Central memory CD8-positive, alpha-beta T cell (primary cell): ENCODE data around the gene PMS1.
"Not testable (repeated sequence)": the region's sequence is repeated elsewhere in the genome, so short reads cannot be mapped to it uniquely, and the experiment has no call there.

Experiments
- ATAC-seq: fragments of 150-1000 bp; cut with Tn5 transposase; replicated peaks from 2 replicates; pipeline ENCODE4 v1.10.0; 2022; ENCODE audit warnings: mild to moderate bottlenecking, moderate FRiP score, moderate number of reproducible peaks; ENCODE audit not compliant: poor library complexity, severe bottlenecking; ENCODE audit errors: extremely low read depth
- DNase-seq, 2 donors: peaks; one replicate each; pipeline ENCODE4 v3.0.0; 2021; ENCODE audit warnings: low spot score in 2 of 2
- H3K27ac Mint-ChIP-seq: one replicate; pipeline ENCODE4 v1.8.0; 2022; ENCODE audit warnings: low read depth, mild to moderate bottlenecking, moderate library complexity, mixed read lengths
- H3K27me3 Mint-ChIP-seq: one replicate; pipeline ENCODE4 v1.8.0; 2022; ENCODE audit warnings: mixed read lengths
- H3K36me3 Mint-ChIP-seq: one replicate; pipeline ENCODE4 v1.8.0; 2022; ENCODE audit warnings: mild to moderate bottlenecking, moderate library complexity, mixed read lengths; ENCODE audit not compliant: insufficient read depth
- H3K4me1 Mint-ChIP-seq: one replicate; pipeline ENCODE4 v1.8.0; 2022; ENCODE audit warnings: mixed read lengths
- H3K4me3 Mint-ChIP-seq: one replicate; pipeline ENCODE4 v1.8.0; 2022; ENCODE audit warnings: mild to moderate bottlenecking, moderate library complexity, mixed read lengths
- H3K9me3 Mint-ChIP-seq: one replicate; pipeline ENCODE4 v1.8.0; 2022; ENCODE audit warnings: mixed read lengths

The PMS1 gene

GRCh38 chr2:189880832-189881492 is 96.7 kb downstream of the PMS1 start:
- DNase-seq (no peak), ATAC-seq (no peak)
- no peaks in the 10 kb centered on the region for H3K4me1 Mint-ChIP-seq
- peaks cover 1% of the 10 kb centered on the region for H3K27me3 Mint-ChIP-seq
- no peaks in the 10 kb centered on the region for H3K9me3 Mint-ChIP-seq
- peaks cover 7% of the 10 kb centered on the region for H3K36me3 Mint-ChIP-seq
- no peak overlapping the region for H3K27ac Mint-ChIP-seq
- H3K4me3 Mint-ChIP-seq = no peak overlapping the region

DNA sequence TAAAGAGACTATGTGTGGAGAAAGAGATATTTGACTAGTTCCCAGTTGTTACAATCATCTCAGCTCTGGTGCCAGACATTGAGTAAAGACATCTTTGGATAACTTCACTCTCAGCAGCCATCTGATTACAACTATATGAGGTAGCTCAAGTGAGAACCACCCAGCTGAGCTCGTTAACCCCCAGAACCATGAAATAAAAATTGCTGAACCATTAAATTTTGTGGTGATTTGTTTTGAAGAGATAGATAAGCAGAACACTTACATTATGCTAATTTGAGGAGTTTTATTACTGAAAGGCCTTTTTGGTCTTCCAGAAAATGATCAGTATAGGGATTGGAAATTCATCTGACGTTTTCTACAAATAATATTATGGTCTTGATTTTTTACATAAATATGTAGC is 101.1 kb downstream of the PMS1 start:
- H3K27me3 Mint-ChIP-seq = peaks cover 40% of the 10 kb centered on the region
- no peak overlapping the region for H3K27ac Mint-ChIP-seq
- H3K4me1 Mint-ChIP-seq = no peaks in the 10 kb centered on the region
- H3K9me3 Mint-ChIP-seq = no peaks in the 10 kb centered on the region
- H3K4me3 Mint-ChIP-seq = no peak overlapping the region
- ATAC-seq = no peak
- no peak for DNase-seq
- H3K36me3 Mint-ChIP-seq = no peaks in the 10 kb centered on the region

- not testable (repeated sequence) for H3K27ac Mint-ChIP-seq, DNase-seq, H3K36me3 Mint-ChIP-seq, H3K9me3 Mint-ChIP-seq, ATAC-seq, H3K4me1 Mint-ChIP-seq, H3K4me3 Mint-ChIP-seq
- peaks cover 43% of the 10 kb centered on the region for H3K27me3 Mint-ChIP-seq
Measured at GRCh38 chr2:189892546-189893294, 108.5 kb downstream of the PMS1 start.

DNA sequence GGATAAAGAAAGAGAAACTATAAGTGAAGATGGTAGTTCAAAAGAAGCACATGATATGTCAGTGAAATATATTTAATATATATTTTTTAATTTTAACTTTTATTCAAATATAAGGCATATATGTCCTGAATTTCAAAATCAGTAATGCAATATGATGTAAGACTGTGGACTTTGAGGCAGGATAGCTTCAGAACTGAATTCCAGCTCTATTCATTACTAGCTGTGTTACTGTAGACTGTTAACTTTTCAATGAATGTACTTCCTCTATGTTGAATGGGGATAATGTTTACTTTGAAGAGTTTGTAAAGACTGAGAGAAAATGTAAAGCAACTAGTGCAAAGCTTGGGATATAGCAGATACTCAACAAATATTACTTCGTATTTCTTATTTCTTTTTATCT is 112.6 kb downstream of the PMS1 start:
- Mint-ChIP-seq H3K27me3 (peaks cover 18% of the 10 kb centered on the region), H3K4me3 (no peak overlapping the region), H3K36me3 (no peaks in the 10 kb centered on the region), H3K9me3 (no peaks in the 10 kb centered on the region), H3K27ac (no peak overlapping the region), H3K4me1 (no peaks in the 10 kb centered on the region)
- ATAC-seq (no peak), DNase-seq (no peak)

- H3K27me3 Mint-ChIP-seq = peaks cover 12% of the 10 kb centered on the region
- ATAC-seq = no peak
- no peaks in the 10 kb centered on the region for H3K9me3 Mint-ChIP-seq
- H3K4me3 Mint-ChIP-seq = no peak overlapping the region
- no peaks in the 10 kb centered on the region for H3K4me1 Mint-ChIP-seq
- H3K27ac Mint-ChIP-seq = no peak overlapping the region
- no peaks in the 10 kb centered on the region for H3K36me3 Mint-ChIP-seq
- DNase-seq = no peak
Measured at GRCh38 chr2:189899101-189899500, 114.9 kb downstream of the PMS1 start.

DNA sequence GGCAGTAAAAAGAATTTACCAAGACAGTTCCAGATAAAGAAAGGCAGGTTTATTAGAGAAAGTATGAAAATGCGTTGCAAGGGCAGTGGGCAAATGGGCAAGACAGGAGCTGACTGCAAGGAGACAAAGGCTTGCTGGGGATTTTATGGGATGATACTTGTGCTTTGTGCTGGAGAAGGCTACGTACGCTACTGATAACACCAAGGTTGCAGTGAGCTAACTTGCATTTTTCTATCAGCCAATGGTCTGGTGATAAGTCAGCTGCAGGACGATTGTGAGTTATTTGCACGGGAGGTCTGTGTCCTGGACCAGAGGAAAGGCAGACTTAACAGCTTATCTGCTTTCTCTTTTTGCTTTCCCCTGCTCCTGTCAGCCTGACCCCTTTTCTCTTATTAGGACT is 116.5 kb downstream of the PMS1 start:
- Mint-ChIP-seq H3K4me3 (no peak overlapping the region), H3K27ac (no peak overlapping the region)
- no peak for ATAC-seq

DNA sequence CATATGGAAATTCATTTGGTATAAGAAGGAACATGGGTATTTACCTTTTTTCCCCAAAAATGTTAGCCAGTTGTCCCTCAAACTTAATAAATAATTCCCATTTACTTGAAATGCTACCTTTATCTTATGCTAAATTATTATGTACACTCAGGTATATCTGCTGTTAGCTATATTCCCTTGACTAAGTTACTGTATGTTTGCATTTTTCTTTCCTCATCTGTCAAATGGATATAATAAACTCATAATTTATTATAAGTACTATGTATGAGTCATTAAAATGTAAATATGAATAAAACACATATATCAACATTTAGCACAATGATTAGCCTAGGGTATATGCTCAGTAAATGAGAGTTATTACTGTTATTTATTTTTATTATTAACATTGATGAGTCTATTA is 117.4 kb downstream of the PMS1 start:
- ATAC-seq = no peak
- H3K9me3 Mint-ChIP-seq = no peaks in the 10 kb centered on the region
- H3K36me3 Mint-ChIP-seq = no peaks in the 10 kb centered on the region
- peaks cover 12% of the 10 kb centered on the region for H3K27me3 Mint-ChIP-seq
- no peak for DNase-seq
- H3K27ac Mint-ChIP-seq = no peak overlapping the region
- H3K4me1 Mint-ChIP-seq = no peaks in the 10 kb centered on the region
- no peak overlapping the region for H3K4me3 Mint-ChIP-seq

More for the DNA sequence above, 116.5 kb downstream of the PMS1 start:
- Mint-ChIP-seq H3K27me3 (peaks cover 12% of the 10 kb centered on the region), H3K9me3 (no peaks in the 10 kb centered on the region), H3K4me1 (no peaks in the 10 kb centered on the region), H3K36me3 (no peaks in the 10 kb centered on the region)
- DNase-seq = no peak

GRCh38 chr2:189913821-189914220 is 129.6 kb downstream of the PMS1 start:
- no peak for DNase-seq
- Mint-ChIP-seq H3K27me3 (peaks cover 46% of the 10 kb centered on the region), H3K4me1 (no peaks in the 10 kb centered on the region)

DNA sequence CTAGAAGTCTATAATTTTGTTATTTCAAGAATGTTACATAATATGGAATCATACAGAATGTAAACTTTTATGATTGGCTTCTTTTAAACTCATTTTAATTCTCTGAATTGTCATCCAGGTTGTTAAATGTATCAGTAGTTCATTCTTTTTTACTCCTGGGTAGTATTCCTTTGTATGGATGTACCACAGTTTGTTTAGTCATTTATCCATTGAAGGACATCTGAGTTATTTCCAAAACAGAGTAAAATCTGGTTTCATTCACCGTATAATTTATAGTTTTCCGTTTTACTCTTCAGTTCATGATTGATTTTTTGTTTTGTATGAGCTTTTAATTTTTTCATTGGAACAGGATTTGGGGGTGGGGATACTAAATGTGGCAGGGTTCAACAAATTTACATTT is 132.4 kb downstream of the PMS1 start:
- H3K9me3 Mint-ChIP-seq = no peaks in the 10 kb centered on the region
- H3K4me1 Mint-ChIP-seq = no peaks in the 10 kb centered on the region
- no peak for DNase-seq
- ATAC-seq = no peak
- H3K27me3 Mint-ChIP-seq = peaks cover 63% of the 10 kb centered on the region
- H3K27ac Mint-ChIP-seq = no peak overlapping the region
- no peaks in the 10 kb centered on the region for H3K36me3 Mint-ChIP-seq
- H3K4me3 Mint-ChIP-seq = no peak overlapping the region

More at GRCh38 chr2:189913821-189914220, 129.6 kb downstream of the PMS1 start:
- Mint-ChIP-seq H3K4me3 (no peak overlapping the region), H3K36me3 (no peaks in the 10 kb centered on the region), H3K9me3 (peaks cover 5% of the 10 kb centered on the region), H3K27ac (no peak overlapping the region)
- ATAC-seq = no peak
